PFSK-1 (cell line): ENCODE data around the gene CCDC127.

Source experiments
- FOXP2 ChIP-seq: optimal IDR thresholded peaks from 2 replicates; pipeline ENCODE3; 2011; ENCODE audit warnings: borderline replicate concordance, control low read depth, inconsistent platforms; ENCODE audit not compliant: insufficient read depth; ENCODE audit errors: extremely low read length, extremely low read depth
- POLR2AphosphoS5 ChIP-seq: IDR thresholded peaks from 2 replicates; pipeline ENCODE4 v1.6.1; 2012; ENCODE audit warnings: low read depth, mild to moderate bottlenecking, control low read depth, low read length, moderate library complexity
- REST ChIP-seq, 2 experiments: IDR thresholded peaks; 2 replicates each; pipeline versions ENCODE4 v1.6.1 to v1.8.0; 2011 to 2012; ENCODE audit warnings: low read depth in 2 of 2, low read length in 2 of 2, control low read depth in 1 of 2, inconsistent platforms in 1 of 2, mild to moderate bottlenecking in 1 of 2, moderate library complexity in 1 of 2; ENCODE audit not compliant: insufficient read depth in 1 of 2
- SIN3A ChIP-seq: IDR thresholded peaks from 2 replicates; pipeline ENCODE4 v1.6.1; 2012; ENCODE audit warnings: mild to moderate bottlenecking, low read length, moderate library complexity, borderline replicate concordance; ENCODE audit not compliant: insufficient read depth
- TAF1 ChIP-seq: IDR thresholded peaks from 2 replicates; pipeline ENCODE4 v1.6.1; 2012; ENCODE audit warnings: low read length, control low read depth, borderline replicate concordance; ENCODE audit not compliant: insufficient read depth

Gene CCDC127

GRCh38 chr5:166441-167372, 51.2 kb downstream of the CCDC127 start:
- no peak for TF ChIP-seq FOXP2
- no peak for TF ChIP-seq POLR2AphosphoS5
- no peak for TF ChIP-seq REST (IDR thresholded peaks at IDR 0.05; ENCODE audit: insufficient read depth in 1 of 2, low read depth in 2 of 2, low read length in 2 of 2)
- no peak for TF ChIP-seq SIN3A
- TF ChIP-seq TAF1, result no peak

- TF ChIP-seq SIN3A (no peak), FOXP2 (no peak), POLR2AphosphoS5 (no peak), REST (IDR thresholded peaks at IDR 0.05; ENCODE audit: insufficient read depth in 1 of 2, low read depth in 2 of 2, low read length in 2 of 2) (no peak), TAF1 (no peak)
These were observed 53.7 kb downstream of the CCDC127 start for GRCh38 chr5:164244-164643.

GRCh38 chr5:163841-164240, 54.1 kb downstream of the CCDC127 start:
- no peak for TF ChIP-seq POLR2AphosphoS5
- no peak for TF ChIP-seq TAF1
- TF ChIP-seq SIN3A, result no peak
- TF ChIP-seq REST (IDR thresholded peaks at IDR 0.05; ENCODE audit: insufficient read depth in 1 of 2, low read depth in 2 of 2, low read length in 2 of 2), result no peak
- TF ChIP-seq FOXP2, result no peak

- TF ChIP-seq SIN3A (no peak), FOXP2 (no peak), TAF1 (no peak), REST (IDR thresholded peaks at IDR 0.05; ENCODE audit: insufficient read depth in 1 of 2, low read depth in 2 of 2, low read length in 2 of 2) (no peak), POLR2AphosphoS5 (no peak)
These were observed 54.7 kb downstream of the CCDC127 start for GRCh38 chr5:163338-163620.
